Stimulated activated CD8-positive, alpha-beta memory T cell treated with anti-CD3 and anti-CD28 coated beads, Interleukin-12 subunit alpha, Interleukin-12 subunit beta, amount 100 ng/mL, for 4 hours (primary cell): ENCODE measurements around the gene UBE2J2.
A peak's percentile ranks its signal among the peaks of the same experiment; 100 is the strongest.

Source experiments
- DNase-seq: peaks from one replicate; pipeline ENCODE4 v3.0.0-alpha.2; 2020; ENCODE audit warnings: low read depth

UBE2J2 gene

GRCh38 chr1:1226566-1227362 is 46.9 kb downstream of the UBE2J2 start:
- DNase-seq = no peak

GRCh38 chr1:1225913-1226312 is 47.7 kb downstream of the UBE2J2 start:
- DNase-seq = no peak

- no peak for DNase-seq
These were observed 48.3 kb downstream of the UBE2J2 start for GRCh38 chr1:1225238-1225845.

- no peak for DNase-seq
These were observed 49.8 kb downstream of the UBE2J2 start for GRCh38 chr1:1223891-1224290.

GRCh38 chr1:1223321-1223720 is 50.3 kb downstream of the UBE2J2 start:
- DNase-seq = no peak

- no peak for DNase-seq
These were observed 51.0 kb downstream of the UBE2J2 start for GRCh38 chr1:1222575-1223225.

GRCh38 chr1:1221887-1222574 is 51.6 kb downstream of the UBE2J2 start:
- DNase-seq = no peak

- no peak for DNase-seq
These were observed 53.5 kb downstream of the UBE2J2 start for GRCh38 chr1:1220197-1220596.

GRCh38 chr1:1219341-1219740 is 54.3 kb downstream of the UBE2J2 start:
- DNase-seq = no peak

GRCh38 chr1:1218524-1219200 is 55.0 kb downstream of the UBE2J2 start:
- DNase-seq = no peak

GRCh38 chr1:1217621-1218523 is 55.8 kb downstream of the UBE2J2 start:
- DNase-seq = no peak

GRCh38 chr1:1216770-1217620 is 56.7 kb downstream of the UBE2J2 start:
- no peak for DNase-seq

- no peak for DNase-seq
These were observed 57.6 kb downstream of the UBE2J2 start for GRCh38 chr1:1215881-1216605.

GRCh38 chr1:1215080-1215676 is 58.5 kb downstream of the UBE2J2 start:
- no peak for DNase-seq

GRCh38 chr1:1213345-1214265 is 60.0 kb downstream of the UBE2J2 start, which contains the start of gene TNFRSF4:
TNFRSF4 (minus strand) TSS chr1:1214153; CDS start chr1:1214127, 26 bp downstream.
- DNase-seq = peak; percentile 37

GRCh38 chr1:1212780-1213344 is 60.8 kb downstream of the UBE2J2 start:
- no peak for DNase-seq
